GM10266 (cell line): ENCODE measurements around the gene RBMS3.
A peak's percentile ranks its signal among the peaks of the same experiment; 100 is the strongest.
"Not testable (repeated sequence)": the region's sequence is repeated elsewhere in the genome, so short reads cannot be mapped to it uniquely, and the experiment has no call there.

Source experiments
- DNase-seq: peaks from one replicate; pipeline ENCODE4 v3.0.0; 2012; ENCODE audit errors: extremely low spot score
- CTCF ChIP-seq: IDR thresholded peaks from 2 replicates; pipeline ENCODE4 v1.5.1; 2012; ENCODE audit warnings: mild to moderate bottlenecking, low read depth; ENCODE audit not compliant: control insufficient read depth, insufficient read depth; ENCODE audit errors: missing control alignments

RBMS3 gene

GRCh38 chr3:29280404-29281093, at the start of gene RBMS3:
Gene RBMS3, plus strand, starts transcription at chr3:29281071.
- peak; percentile 53 for TF ChIP-seq CTCF
- DNase-seq: peak; percentile 28

GRCh38 chr3:29233126-29233525, 47.7 kb upstream of the RBMS3 start:
- DNase-seq: not testable (repeated sequence)

GRCh38 chr3:29236146-29236840, 44.6 kb upstream of the RBMS3 start:
- no peak for DNase-seq
- no peak for TF ChIP-seq CTCF

- DNase-seq: no peak
- no peak for TF ChIP-seq CTCF
Observed at GRCh38 chr3:29239376-29239775, 41.5 kb upstream of the RBMS3 start.

- DNase-seq: no peak
- TF ChIP-seq CTCF: no peak
Observed at GRCh38 chr3:29240248-29240647, 40.6 kb upstream of the RBMS3 start.

GRCh38 chr3:29240887-29241286, 40.0 kb upstream of the RBMS3 start:
- TF ChIP-seq CTCF: no peak
- no peak for DNase-seq

- DNase-seq: no peak
Observed at GRCh38 chr3:29241855-29242254, 39.0 kb upstream of the RBMS3 start.

More at GRCh38 chr3:29241855-29242254, 39.0 kb upstream of the RBMS3 start:
- no peak for TF ChIP-seq CTCF
